Measurements from ENCODE around the gene TREML1. TPM values are rescaled to one million over a fixed set of nuclear protein-coding genes. Genes with fewer than 3 reads are reported as not detected.

Gene TREML1
- total and polyA plus RNA-seq, 2 of the 8 experiments (the other 6 are each of a cell fraction or from before 2014, with no cell fraction given): 0.08 TPM; not detected in 1

- H3K9ac ChIP-seq (replicated peaks in 1 of 4; ENCODE audit: extremely low read depth in 1 of 4, low read depth in 3 of 4, low read length in 3 of 4): no peak overlapping the region
- no peak overlapping the region for H4K91ac ChIP-seq (replicated peaks; ENCODE audit: insufficient read length, low read length)
- no peaks in the 10 kb centered on the region for H3K79me2 ChIP-seq (ENCODE audit: control insufficient read depth in 1 of 2, insufficient read depth in 2 of 2, low read length in 2 of 2)
- H4K20me1 ChIP-seq (replicated peaks in 1 of 2; ENCODE audit: control insufficient read depth in 1 of 2, insufficient read depth in 2 of 2, low read length in 2 of 2): no peaks in the 10 kb centered on the region
- no peak overlapping the region for H3K56ac ChIP-seq (replicated peaks; ENCODE audit: insufficient read length, low read depth, low read length)
- ChIA-PET POLR2A (ENCODE audit: partially characterized antibody) (no interaction called here), CTCF (ENCODE audit: partially characterized antibody) (interaction anchor here (0.5 to 4.7 kb wide), 7 partner anchors 9 to 135 kb away, joined by 3 to 48 read pairs (median 5); no protein-coding TSS in a partner anchor)
- H2AFZ ChIP-seq (ENCODE audit: low read length): no peak overlapping the region
- no peaks in the 10 kb centered on the region for H3K23me2 ChIP-seq (ENCODE audit: low read depth, low read length)
- H3K27me3 ChIP-seq (replicated peaks in 1 of 4; ENCODE audit: control insufficient read depth in 3 of 4, extremely low read depth in 1 of 4, insufficient read depth in 3 of 4, low read length in 3 of 4): no peaks in the 10 kb centered on the region; a peak in 1 of 7 replicates
- no peaks in the 10 kb centered on the region for H3K36me3 ChIP-seq (ENCODE audit: control insufficient read depth in 2 of 4, insufficient read depth in 4 of 4, low read length in 3 of 4)
- no peak overlapping the region for H4K5ac ChIP-seq (ENCODE audit: insufficient read length, low read depth, low read length)
- no peak overlapping the region for H3K4me2 ChIP-seq (ENCODE audit: insufficient read depth in 1 of 2, low read depth in 2 of 2, low read length in 2 of 2)
- H3K23ac ChIP-seq (ENCODE audit: insufficient read length): no peak overlapping the region
- WGBS, 2 experiments (ENCODE audit: extremely low coverage in 1 of 2, insufficient coverage in 1 of 2, insufficient read length in 1 of 2, insufficient replicate concordance in 2 of 2, low coverage in 1 of 2, low lambda C conversion rate in 2 of 2, missing lambda C conversion rate in 1 of 2): 92% methylated on average over 1 of the region's 1 CpG; no CpG with 5 or more reads in 1 of the 2 experiments
- H3K9me3 ChIP-seq (ENCODE audit: insufficient read depth in 2 of 2, low read depth in 1 of 2, low read length in 1 of 2): no peaks in the 10 kb centered on the region
- no peaks in the 10 kb centered on the region for H3K79me1 ChIP-seq (ENCODE audit: low read depth, low read length)
- no peak for FAIRE-seq
- H3K27ac ChIP-seq (ENCODE audit: low read depth, low read length): no peak overlapping the region
- H2AK5ac ChIP-seq (ENCODE audit: low read depth, low read length): no peak overlapping the region
- H3K14ac ChIP-seq (ENCODE audit: insufficient read length): no peak overlapping the region
- no peak overlapping the region for H3K4me3 ChIP-seq (ENCODE audit: extremely low read depth in 1 of 4, insufficient read depth in 2 of 4, low read depth in 3 of 4, low read length in 4 of 4)
- no peak overlapping the region for H2BK120ac ChIP-seq (replicated peaks; ENCODE audit: low read depth, low read length)
- no peak overlapping the region for H2BK15ac ChIP-seq (ENCODE audit: low read length)
- H4K8ac ChIP-seq (ENCODE audit: extremely low read depth, insufficient read depth, low read length): no peak overlapping the region
- H2BK5ac ChIP-seq (ENCODE audit: low read depth, low read length): no peak overlapping the region
- no peak overlapping the region for H3K4ac ChIP-seq (replicated peaks; ENCODE audit: insufficient read length, low read depth, low read length)
- no peak overlapping the region for H3K18ac ChIP-seq (ENCODE audit: extremely low read depth, low read length)
- H2BK12ac ChIP-seq (ENCODE audit: low read depth, low read length): no peak overlapping the region
- H2BK20ac ChIP-seq (ENCODE audit: low read length): no peak overlapping the region
- DNase-seq (ENCODE audit: low read depth in 1 of 2, low spot score in 2 of 2): no peak
- peaks cover 0 to 7% (median 3%) of the 10 kb centered on the region in 4 experiments; a peak in 5 of 7 replicates for H3K4me1 ChIP-seq (replicated peaks in 1 of 4; ENCODE audit: control insufficient read depth in 3 of 4, insufficient read depth in 4 of 4, low read length in 3 of 4)
These were observed 45.6 kb upstream of the TREML1 start for GRCh38 chr6:41199552-41200246.
